ENCODE measurements around the gene NKRF. TPM values are rescaled to one million over a fixed set of nuclear protein-coding genes. Genes with fewer than 3 reads are reported as not detected.

NKRF gene
- total RNA-seq (2022; extraction: Qiagen RNA extraction), result 16.2 to 19.5 TPM (median 17.0 TPM) in 5 replicates

DNA sequence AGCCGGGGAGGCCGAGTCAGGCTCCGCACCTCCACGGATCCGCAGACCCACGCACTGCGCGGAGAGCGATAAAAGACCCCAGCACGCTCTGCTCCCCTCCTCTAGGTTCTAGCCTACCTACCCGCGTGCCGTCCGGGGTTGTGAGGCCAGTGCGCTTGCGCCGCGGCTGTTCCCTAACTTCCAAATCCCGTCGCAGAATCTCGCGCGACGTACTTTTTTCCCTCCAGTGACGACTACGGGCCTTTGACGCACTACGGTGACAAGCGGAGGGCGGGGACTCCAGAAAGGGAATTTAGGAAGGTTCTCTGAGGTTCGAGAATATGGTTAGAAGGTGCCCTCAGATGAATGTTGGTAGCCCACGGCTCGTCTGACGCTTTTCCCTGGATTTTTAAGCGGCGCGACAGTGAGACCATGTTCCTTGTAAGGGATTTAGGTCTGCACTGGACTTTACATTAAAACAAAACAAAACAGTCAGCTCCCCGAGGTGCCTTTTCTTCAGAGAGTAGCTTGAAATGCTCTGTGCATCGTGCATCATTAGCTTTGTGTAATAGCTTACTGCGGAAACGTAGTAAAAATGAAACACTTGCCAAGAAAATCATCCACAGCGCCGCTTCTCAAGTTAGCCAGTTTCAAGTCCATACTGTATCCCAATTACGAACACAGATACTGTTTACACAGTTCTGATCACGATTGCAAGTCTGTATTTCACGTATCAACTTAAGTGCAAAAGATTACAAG lies at the start of gene NKRF:
TSS of gene NKRF (minus strand) at position 145 of the 738 bp plus-strand sequence.

DNA sequence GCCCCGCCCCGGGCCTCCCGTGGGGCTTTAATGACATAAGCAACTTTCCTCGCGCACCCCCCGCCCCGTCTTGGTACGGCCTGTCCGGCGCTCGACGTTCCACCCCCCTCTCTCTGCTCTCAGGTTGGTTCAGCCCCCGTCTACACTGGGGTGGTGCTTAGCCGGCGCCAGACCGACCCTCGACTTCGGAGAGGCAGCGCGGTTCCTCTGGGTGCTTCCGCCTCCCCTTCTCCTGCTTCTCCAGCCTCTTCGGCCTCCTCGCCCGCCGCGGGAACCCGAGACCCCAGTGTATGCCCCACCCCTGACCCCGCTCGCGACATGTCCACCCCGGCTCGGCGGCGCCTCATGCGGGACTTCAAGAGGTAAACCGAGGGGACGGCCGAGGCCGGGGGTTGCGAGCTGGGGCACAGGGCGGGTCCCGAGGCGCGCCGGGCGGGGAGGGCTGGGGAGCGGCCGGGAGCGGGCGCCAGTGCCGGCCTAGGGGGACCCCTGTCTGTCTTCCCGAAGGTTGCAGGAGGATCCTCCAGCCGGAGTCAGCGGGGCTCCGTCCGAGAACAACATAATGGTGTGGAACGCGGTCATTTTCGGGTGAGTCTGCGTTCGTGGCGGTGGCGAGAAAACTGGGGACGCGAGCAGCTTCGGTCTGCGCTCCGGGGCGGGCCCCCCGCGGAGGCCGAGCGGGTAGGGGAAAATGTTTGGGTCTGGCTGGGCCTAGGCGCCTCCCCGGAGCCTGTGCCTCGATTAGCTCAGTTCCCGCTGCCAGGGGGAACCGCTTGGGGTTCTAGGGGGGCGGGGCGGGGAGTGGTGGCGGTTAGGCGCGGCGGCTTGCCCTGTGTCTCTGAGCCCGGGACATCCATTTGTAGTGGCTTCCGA lies 31.6 kb downstream of the NKRF start, which contains the start of gene UBE2A:
TSS of gene UBE2A (plus strand) at position 170 of the 873 bp plus-strand sequence. CDS start at position 319, 149 bp downstream.

DNA sequence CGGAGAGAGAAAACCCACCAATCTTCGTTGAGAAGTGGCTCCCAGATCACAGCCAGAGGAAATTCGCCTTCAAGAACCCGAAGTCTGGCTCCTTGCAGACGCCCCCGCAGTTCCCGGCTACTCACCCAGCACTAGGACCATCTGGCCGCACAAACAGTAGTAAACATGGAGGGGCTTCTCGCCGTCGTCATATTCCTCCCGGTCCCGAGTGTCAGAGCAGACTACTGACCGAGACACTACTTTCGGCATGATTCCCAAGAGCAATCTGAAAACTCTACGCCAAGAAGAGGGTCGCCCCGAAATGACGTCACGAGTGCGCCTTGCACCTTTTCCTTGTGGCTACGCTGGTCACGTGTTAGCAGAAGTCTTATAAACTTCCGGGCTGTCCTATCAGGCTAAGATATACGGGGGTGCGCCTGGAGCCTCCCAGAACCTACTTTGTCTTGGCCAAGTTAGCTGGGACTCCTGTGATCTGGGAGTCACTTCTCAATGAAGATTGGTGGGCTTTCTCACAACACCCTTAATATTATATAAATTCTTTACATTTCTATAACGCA lies 41.0 kb downstream of the NKRF start, which contains the start of gene STEEP1:
TSS of gene STEEP1 (minus strand) at position 303 of the 557 bp plus-strand sequence. CDS start at position 249, 54 bp downstream.

Other genes starting within 250 kb of the NKRF start
- 27.8 to 34.1 TPM (median 32.5 TPM) in 5 replicates for gene SLC25A43, start 207.1 kb downstream of the NKRF start, total RNA-seq (2022; extraction: Qiagen RNA extraction)
- 720 to 781 TPM (median 771 TPM) in 5 replicates for gene SLC25A5, start 138.0 kb downstream of the NKRF start, total RNA-seq (2022; extraction: Qiagen RNA extraction)
- 30.3 to 37.8 TPM (median 31.1 TPM) in 5 replicates for gene STEEP1, start 41.0 kb downstream of the NKRF start, total RNA-seq (2022; extraction: Qiagen RNA extraction)
- gene UBE2A, start 31.9 kb downstream of the NKRF start, total RNA-seq (2022; extraction: Qiagen RNA extraction), result 132 to 153 TPM (median 138 TPM) in 5 replicates
- gene SEPTIN6, start 86.7 kb upstream of the NKRF start, total RNA-seq (2022; extraction: Qiagen RNA extraction), result 8.9 to 11.3 TPM (median 11.0 TPM) in 5 replicates
- 0.08 to 0.21 TPM (median 0.12 TPM) in 4 of 5 replicates, not detected in the other for gene SOWAHD, start 152.2 kb upstream of the NKRF start, total RNA-seq (2022; extraction: Qiagen RNA extraction)
- gene RPL39, start 185.2 kb upstream of the NKRF start, total RNA-seq (2022; extraction: Qiagen RNA extraction), result 3,339 to 4,891 TPM (median 3,558 TPM) in 5 replicates
- gene UPF3B, start 246.5 kb upstream of the NKRF start, total RNA-seq (2022; extraction: Qiagen RNA extraction), result 18.7 to 26.8 TPM (median 19.9 TPM) in 5 replicates